HPDE6-E6E7 (cell line): ENCODE measurements around the gene HSD17B13.
"Not testable (repeated sequence)": the region's sequence is repeated elsewhere in the genome, so short reads cannot be mapped to it uniquely, and the experiment has no call there.

ENCODE experiments used
- DNase-seq: peaks from one replicate; pipeline ENCODE4 v3.0.0; 2011; ENCODE audit warnings: missing footprints; ENCODE audit errors: extremely low spot score

HSD17B13 gene

GRCh38 chr4:87316961-87317360 lies 5.7 kb downstream of the HSD17B13 start:
- DNase-seq = no peak

- not testable (repeated sequence) for DNase-seq
Observed at GRCh38 chr4:87315000-87315399, 7.7 kb downstream of the HSD17B13 start.

- DNase-seq = no peak
Observed at GRCh38 chr4:87313756-87314155, 8.9 kb downstream of the HSD17B13 start.

GRCh38 chr4:87311684-87312083 lies 11.0 kb downstream of the HSD17B13 start:
- no peak for DNase-seq

DNA sequence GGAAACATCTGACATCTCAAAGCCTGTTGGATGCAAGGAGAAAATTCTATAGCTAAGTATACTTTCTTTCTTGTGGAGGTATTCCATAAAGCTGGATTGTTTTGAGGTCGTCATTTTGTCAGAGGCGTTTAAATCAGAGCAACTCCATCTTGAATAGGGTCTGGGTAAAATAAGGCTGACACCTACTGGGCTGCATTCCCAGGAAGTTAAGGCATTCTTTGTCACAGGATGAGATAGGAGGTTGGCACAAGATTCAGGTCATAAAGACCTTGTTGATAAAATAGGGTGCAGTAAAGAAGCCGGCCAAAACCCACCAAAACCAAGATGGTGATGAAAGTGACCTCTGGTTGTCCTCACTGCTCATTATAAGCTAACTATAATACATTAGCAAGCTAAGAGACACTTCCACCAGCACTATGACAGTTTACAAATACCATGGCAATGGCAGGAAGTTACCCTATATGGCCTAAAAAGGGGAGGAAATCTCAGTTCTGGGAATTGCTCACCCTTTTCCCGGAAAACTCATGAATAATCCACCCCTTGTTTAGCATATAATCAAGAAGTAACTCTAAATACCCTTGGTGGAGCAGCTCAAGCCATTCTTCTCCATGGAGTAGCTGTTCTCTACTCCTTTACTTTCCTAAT lies 11.9 kb downstream of the HSD17B13 start:
- DNase-seq = no peak

DNA sequence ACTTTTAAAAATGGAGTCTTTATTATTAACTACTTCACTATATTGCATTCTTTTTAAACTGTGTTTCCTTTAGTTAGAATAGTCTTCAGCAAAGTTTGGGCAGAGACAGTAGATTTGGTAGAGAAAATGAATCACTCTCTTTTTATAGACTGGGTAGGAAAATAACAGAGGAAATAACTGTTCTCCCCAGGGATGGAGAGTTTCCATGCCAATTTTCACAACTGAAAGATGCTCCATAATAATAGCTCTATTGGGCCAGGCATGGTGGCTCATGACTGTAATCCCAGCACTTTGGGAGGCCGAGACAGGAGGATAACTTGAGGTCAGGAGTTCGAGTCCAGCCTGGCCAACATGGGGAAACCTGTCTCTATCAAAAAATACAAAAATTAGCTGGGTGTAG lies 13.1 kb downstream of the HSD17B13 start:
- no peak for DNase-seq

DNA sequence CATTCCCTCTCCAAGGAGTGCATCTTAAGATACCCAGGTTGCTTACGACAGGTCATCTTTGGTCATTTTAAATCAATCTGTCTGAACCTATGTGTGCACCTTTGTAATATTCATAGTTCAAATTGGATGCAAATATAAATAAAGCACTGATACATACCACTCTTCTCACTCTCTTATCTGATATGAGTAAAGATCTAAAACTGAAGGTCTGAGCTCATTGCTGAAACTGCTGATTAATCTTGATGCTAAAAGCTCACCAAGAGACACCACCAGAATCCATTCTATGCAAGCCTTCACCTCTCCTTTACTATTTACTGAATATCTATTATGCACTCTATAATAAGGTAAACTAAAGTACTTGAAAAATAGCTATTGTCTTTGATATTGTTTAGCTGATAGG lies 16.6 kb downstream of the HSD17B13 start:
- DNase-seq = no peak

GRCh38 chr4:87305562-87305961 lies 17.1 kb downstream of the HSD17B13 start:
- DNase-seq = no peak

DNA sequence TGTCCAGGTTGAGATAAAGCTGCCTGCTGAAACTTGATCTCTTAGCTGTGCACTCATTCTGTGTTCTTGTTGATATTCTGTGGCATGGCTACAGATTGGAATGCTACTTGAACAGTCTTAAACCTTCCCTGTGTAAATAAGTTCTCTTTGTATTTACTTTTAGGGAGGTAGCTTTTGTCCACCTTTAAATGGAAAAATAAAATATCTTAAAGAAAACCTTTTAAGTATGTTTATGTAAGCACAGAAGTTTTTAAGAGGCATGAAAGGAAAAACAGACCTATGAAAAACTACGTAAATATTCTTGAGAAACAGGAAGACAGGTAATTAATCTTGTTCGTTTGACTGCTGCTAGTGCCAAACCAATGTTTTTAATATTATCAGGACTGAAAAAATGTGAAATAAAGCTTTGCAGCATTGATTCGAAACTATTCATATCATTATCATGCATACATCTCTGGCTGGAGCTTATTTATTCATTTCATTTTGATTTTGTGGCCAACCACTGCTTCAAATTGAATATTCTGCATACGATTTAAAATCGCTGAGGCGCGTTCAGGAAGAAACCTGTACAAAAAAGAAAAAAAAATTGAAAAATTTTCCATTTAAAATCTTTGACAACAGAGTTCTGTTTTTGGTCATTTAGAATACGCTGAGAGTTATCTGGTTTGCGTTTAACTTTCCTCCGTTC lies 17.8 kb downstream of the HSD17B13 start:
- peak; percentile 7 for DNase-seq

DNA sequence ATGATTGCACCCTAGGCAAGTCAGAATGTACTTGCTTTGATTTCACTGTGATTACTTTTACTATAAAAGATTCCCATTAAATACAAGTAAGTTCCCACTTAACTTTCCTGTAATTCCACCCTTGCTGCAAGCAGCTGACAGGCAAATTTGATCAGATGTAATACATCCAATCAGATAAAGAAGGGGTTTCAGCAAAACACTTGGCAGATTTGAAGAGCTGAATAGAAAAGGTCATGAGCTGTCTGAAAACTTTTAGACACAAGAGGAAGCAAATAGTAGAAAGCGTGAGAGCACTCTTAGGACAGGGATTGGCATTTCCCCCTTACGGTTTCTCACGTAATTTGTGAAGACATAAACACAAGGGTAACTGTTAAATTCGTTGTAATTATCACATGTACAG lies 22.8 kb downstream of the HSD17B13 start:
- no peak for DNase-seq

GRCh38 chr4:87298362-87298761 lies 24.3 kb downstream of the HSD17B13 start:
- no peak for DNase-seq

GRCh38 chr4:87294911-87295310 lies 27.8 kb downstream of the HSD17B13 start:
- not testable (repeated sequence) for DNase-seq

DNA sequence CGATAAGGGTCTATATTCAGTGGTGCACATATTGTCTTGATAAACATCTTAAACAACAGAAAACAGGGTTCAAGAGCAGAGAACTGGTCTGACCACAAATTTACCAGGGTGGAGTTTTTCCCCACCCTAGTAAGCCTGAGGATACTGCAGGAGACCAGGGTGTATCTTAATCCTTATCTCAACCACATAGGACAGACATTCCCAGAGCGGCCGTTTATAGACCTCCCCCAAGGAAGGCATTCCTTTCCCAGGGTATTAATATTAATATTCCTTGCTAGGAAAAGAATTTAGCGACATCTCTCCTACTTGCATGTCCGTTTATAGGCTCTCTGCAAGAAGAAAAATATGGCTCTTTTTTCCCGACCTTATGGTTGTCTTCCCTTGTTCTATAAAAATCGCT lies 28.8 kb downstream of the HSD17B13 start:
- not testable (repeated sequence) for DNase-seq

GRCh38 chr4:87286970-87287369 lies 35.7 kb downstream of the HSD17B13 start:
- DNase-seq = no peak

DNA sequence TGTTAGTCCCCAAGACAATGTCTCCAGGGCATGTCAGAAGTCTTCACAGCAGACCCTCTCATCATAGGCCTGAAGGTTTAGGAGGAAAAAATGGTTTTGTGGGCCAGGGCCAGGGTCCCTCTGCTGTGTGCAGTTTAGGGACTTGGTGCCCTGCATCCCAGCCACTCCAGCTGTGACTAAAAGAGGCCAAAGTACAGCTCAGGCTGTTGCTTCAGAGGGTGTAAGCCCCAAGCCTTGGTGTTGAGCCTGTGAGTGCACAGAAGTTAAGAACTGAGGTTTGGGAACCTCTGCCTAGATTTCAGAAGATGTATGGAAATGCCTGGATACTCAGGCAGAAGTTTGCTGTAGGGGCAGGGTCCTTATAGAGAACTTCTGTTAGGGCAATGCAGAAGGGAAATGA lies 38.4 kb downstream of the HSD17B13 start:
- DNase-seq = not testable (repeated sequence)

DNA sequence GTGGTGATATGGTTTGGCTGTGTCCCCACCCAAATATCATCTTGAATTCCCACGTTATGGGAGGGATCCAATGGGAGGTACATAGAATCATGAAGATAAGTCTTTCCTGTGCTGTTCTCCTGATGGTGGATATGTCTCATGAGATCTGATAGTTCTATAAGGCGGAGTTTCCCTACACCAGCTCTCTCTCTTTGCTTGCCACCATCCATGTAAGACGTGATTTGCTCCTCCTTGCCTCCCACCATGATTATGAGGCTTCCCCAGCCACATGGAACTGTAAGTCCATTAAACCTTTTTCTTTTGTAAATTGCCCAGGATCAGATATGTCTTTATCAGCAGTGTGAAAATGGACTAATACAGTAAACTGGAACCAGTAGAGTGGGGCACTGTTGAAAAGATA lies 39.5 kb downstream of the HSD17B13 start:
- no peak for DNase-seq

DNA sequence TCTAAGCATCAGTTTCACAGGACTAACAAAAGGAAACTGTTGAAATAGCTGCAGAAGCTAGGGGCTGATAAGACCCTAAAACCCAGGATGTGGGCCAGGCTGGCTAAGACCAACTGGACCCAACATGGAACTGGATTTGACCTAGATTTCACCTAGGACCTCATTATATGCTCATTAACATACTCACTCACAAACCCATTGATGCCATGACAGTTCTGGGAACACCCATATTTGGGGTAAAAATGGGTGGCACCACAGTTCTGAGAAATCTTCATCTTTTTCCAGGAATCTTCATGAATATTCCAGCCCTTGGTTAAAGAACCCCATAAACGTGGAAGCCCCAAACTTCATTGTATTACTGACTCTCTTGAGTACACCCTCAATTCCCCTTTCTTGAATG lies 41.1 kb downstream of the HSD17B13 start:
- no peak for DNase-seq

DNA sequence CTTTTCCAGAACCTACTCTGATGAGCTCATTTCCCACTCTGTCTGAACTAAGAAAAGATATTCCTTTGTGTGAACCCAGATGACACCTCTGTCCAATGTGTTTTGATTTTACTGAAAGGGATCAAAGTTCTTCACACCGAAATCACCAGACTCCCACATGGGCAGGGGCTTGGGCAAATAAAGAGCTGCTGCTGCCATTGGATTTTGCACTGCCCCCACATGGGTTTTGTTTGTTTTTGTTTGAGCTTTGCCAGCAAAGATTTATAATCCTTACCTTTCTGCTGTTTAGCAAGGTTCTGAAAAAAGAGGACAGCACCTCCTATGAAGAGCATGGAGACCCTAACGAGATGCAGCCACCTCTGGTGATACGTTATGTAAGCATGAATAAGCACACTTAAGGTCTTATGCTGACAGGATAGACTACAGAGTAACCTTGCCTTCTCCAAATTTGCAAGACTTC lies 44.3 kb downstream of the HSD17B13 start:
- DNase-seq = no peak

DNA sequence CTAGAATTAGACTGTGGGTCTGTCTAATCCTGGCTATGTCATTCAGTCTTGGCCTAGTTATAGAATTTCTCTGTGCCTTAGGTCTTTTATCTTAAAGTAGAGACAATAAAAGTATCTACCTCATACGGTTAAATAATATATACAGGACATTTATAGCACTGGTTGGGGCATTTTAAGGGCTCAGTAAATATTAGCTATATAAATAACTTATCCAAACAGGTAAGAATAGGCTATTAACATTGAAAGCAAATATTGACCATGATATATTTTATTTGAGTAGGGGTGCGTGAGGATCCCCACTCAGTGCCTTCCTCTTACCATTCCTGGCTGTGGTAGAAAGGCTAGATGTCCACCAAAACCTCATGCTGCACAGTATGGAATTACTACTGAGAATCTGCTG lies 47.4 kb downstream of the HSD17B13 start:
- DNase-seq = no peak

DNA sequence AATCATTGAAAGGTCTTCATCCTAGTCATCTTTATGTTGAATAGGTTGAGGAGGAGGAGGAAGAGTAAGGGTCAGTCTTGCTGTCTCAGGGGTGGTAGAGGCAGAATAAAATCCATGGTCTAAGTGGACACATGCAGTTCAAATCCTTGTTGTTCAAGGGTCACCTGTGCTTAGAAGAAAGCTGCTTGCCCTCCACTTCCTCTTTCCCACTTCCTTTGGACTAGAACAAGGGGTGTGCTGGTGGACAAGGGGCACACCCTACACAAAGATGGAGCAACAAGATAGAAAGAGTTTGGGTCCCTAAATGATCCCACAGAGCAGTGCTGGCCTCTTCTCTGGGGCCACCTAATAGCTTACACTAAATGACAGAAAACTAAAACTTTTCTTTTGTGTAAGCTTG lies 47.9 kb downstream of the HSD17B13 start:
- DNase-seq = no peak

GRCh38 chr4:87274327-87274726 lies 48.4 kb downstream of the HSD17B13 start:
- DNase-seq = no peak

- no peak for DNase-seq
Observed at GRCh38 chr4:87270825-87271224, 51.9 kb downstream of the HSD17B13 start.

DNA sequence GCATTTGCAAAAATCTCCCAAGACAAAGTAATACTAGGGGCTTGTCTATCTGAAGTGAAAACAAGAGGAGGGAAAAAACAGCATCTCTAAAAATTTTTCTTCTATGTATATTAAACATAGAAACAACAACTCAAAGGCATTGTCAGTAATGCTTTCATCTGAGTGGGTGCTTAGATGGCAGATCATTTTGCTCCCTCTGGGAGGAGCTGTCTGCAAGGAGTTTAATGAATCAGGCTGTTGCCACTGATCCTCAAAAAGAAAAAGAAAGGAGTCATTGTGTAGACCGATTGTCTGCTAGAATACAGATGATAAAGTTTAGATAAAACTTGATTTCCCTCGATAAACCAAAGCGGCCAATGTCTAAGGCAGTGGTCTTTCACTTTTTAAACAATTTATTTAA lies 52.5 kb downstream of the HSD17B13 start:
- peak; percentile 48 for DNase-seq

GRCh38 chr4:87268411-87268810 lies 54.3 kb downstream of the HSD17B13 start:
- DNase-seq = no peak
